Large intestine (tissue), 1 donor: ENCODE data around the gene LYPD8. TPM values are rescaled to one million over a fixed set of nuclear protein-coding genes. Genes with fewer than 3 reads are reported as not detected.

Experiments
- polyA plus RNA-seq: library from polyadenylated mRNA; unstranded; fragments of 120-200 nt; gene quantifications from one replicate; pipeline ENCODE4 v1.2.1, GENCODE V29; 2013

LYPD8 gene
- polyA plus RNA-seq, 1 donor = 2.1 TPM

Other genes starting within 250 kb of the LYPD8 start
- not detected for gene OR2G6, start 247.7 kb downstream of the LYPD8 start, polyA plus RNA-seq
- not detected for gene OR2T29, start 193.0 kb downstream of the LYPD8 start, polyA plus RNA-seq
- gene OR2T34, start 181.0 kb downstream of the LYPD8 start, polyA plus RNA-seq = not detected
- gene OR2T10, start 158.1 kb downstream of the LYPD8 start, polyA plus RNA-seq = not detected
- not detected for gene OR2T11, start 120.7 kb downstream of the LYPD8 start, polyA plus RNA-seq
- not detected for gene OR2T35, start 110.5 kb downstream of the LYPD8 start, polyA plus RNA-seq
- not detected for gene OR2T27, start 100.2 kb downstream of the LYPD8 start, polyA plus RNA-seq
- not detected for gene OR14I1, start 53.0 kb downstream of the LYPD8 start, polyA plus RNA-seq
- gene SH3BP5L, start 70.2 kb upstream of the LYPD8 start, polyA plus RNA-seq = 31.1 TPM
- gene ZNF672, start 82.5 kb upstream of the LYPD8 start, polyA plus RNA-seq = 22.4 TPM
- 58.4 TPM for gene ZNF692, start 103.3 kb upstream of the LYPD8 start, polyA plus RNA-seq
- gene PGBD2, start 150.5 kb upstream of the LYPD8 start, polyA plus RNA-seq = 10.3 TPM